HG02973 (cell line): ENCODE results near the gene YKT6.

Source experiments
- ATAC-seq: cut with Tn5 transposase; IDR thresholded peaks from one replicate; pipeline ENCODE4 v1.9.1; 2021; ENCODE audit warnings: moderate library complexity; ENCODE audit not compliant: unreplicated experiment

Gene YKT6

GRCh38 chr7:44257618-44258422 lies 57.0 kb downstream of the YKT6 start:
- ATAC-seq: peak; percentile 86

- ATAC-seq: no peak
These were observed 57.6 kb downstream of the YKT6 start for GRCh38 chr7:44258423-44258760.

- ATAC-seq: no peak
These were observed 58.2 kb downstream of the YKT6 start for GRCh38 chr7:44258865-44259546.

- no peak for ATAC-seq
These were observed 59.0 kb downstream of the YKT6 start for GRCh38 chr7:44259547-44260457.

GRCh38 chr7:44261240-44261639 lies 60.5 kb downstream of the YKT6 start:
- no peak for ATAC-seq

GRCh38 chr7:44262031-44262430 lies 61.3 kb downstream of the YKT6 start:
- ATAC-seq: no peak

GRCh38 chr7:44263326-44264082 lies 62.7 kb downstream of the YKT6 start:
- ATAC-seq: no peak
